AG04449 (cell line): ENCODE data around the gene OR6S1.
A peak's percentile ranks its signal among the peaks of the same experiment; 100 is the strongest.
"Not testable (repeated sequence)": the region's sequence is repeated elsewhere in the genome, so short reads cannot be mapped to it uniquely, and the experiment has no call there.

Experiments
- CTCF ChIA-PET: fragments of 350-600 bp; formaldehyde crosslinking; extraction: SDS; loops from one replicate; lab custom pipeline; 2021; ENCODE audit warnings: antibody characterized with exemption; lab: Yijun Ruan, JAX
- POLR2A ChIA-PET: fragments of 400-600, 350-600 bp; formaldehyde crosslinking; extraction: SDS; loops from one replicate; lab custom pipeline; 2020; ENCODE audit warnings: antibody characterized with exemption, inconsistent platforms; lab: Yijun Ruan, JAX
- DNase-seq: peaks from one replicate; pipeline ENCODE4 v3.0.0-alpha.2; 2010; ENCODE audit warnings: low read depth, low spot score
- H3K4me3 ChIP-seq: 2 replicates; pipeline ENCODE4 v1.5.1; 2011; ENCODE audit warnings: low read depth, mild to moderate bottlenecking, control low read depth, low read length
- CTCF ChIP-seq: IDR thresholded peaks from one replicate; pipeline ENCODE4 v1.5.1; 2011; ENCODE audit warnings: mild to moderate bottlenecking, moderate library complexity, low read length, control low read depth, inconsistent platforms; ENCODE audit not compliant: insufficient read depth; ENCODE audit errors: missing control alignments

OR6S1 gene

GRCh38 chr14:20620798-20621478 lies 20.6 kb downstream of the OR6S1 start:
- ChIA-PET POLR2A (no interaction called here), CTCF (interaction anchor here (3.9 kb wide), 1 partner anchor 11 kb away, joined by 15 read pairs; no protein-coding TSS in a partner anchor)
- DNase-seq, result no peak
- H3K4me3 ChIP-seq, result no peak overlapping the region
- no peak for TF ChIP-seq CTCF

GRCh38 chr14:20619688-20620087 lies 21.8 kb downstream of the OR6S1 start:
- DNase-seq, POLR2A ChIA-PET, H3K4me3 ChIP-seq: not testable (repeated sequence)
- CTCF ChIA-PET, result interaction anchor here (1.1 to 1.4 kb wide), 2 partner anchors 72 to 204 kb away, joined by 3 read pairs; no protein-coding TSS in a partner anchor

GRCh38 chr14:20618271-20618749 lies 23.2 kb downstream of the OR6S1 start:
- H3K4me3 ChIP-seq, result no peak overlapping the region
- ChIA-PET POLR2A (no interaction called here), CTCF (no interaction called here)
- no peak for DNase-seq
- TF ChIP-seq CTCF, result no peak

GRCh38 chr14:20617138-20618003 lies 24.1 kb downstream of the OR6S1 start:
- no peak overlapping the region for H3K4me3 ChIP-seq
- DNase-seq, result no peak
- ChIA-PET CTCF (no interaction called here), POLR2A (no interaction called here)
- no peak for TF ChIP-seq CTCF

- ChIA-PET CTCF (interaction anchor here (1.0 kb wide), 1 partner anchor 75 kb away, joined by 4 read pairs; no protein-coding TSS in a partner anchor), POLR2A (no interaction called here)
- no peak overlapping the region for H3K4me3 ChIP-seq
- TF ChIP-seq CTCF, result no peak
- no peak for DNase-seq
These were observed 25.5 kb downstream of the OR6S1 start for GRCh38 chr14:20615996-20616395.

GRCh38 chr14:20614038-20614840 lies 27.3 kb downstream of the OR6S1 start:
- no peak for DNase-seq
- ChIA-PET CTCF (interaction anchor here (0.6 to 3.5 kb wide), 13 partner anchors 9 to 359 kb away, joined by 3 to 27 read pairs (median 5); partner anchors contain the start of genes PIP4P1 and RNASE4), POLR2A (interaction anchor here (1.6 to 1.8 kb wide), 3 partner anchors 67 to 271 kb away, joined by 10 to 17 read pairs (median 12); partner anchors contain the start of genes PARP2 and RNASE4)
- TF ChIP-seq CTCF, result no peak
- H3K4me3 ChIP-seq, result peak overlapping the region; percentile 70
